WTC11 (cell line): Measurements from ENCODE around the gene LARGE1. TPM values are rescaled to one million over a fixed set of nuclear protein-coding genes. Genes with fewer than 3 reads are reported as not detected.

Experiments
- ATAC-seq: fragments of 200-7000 bp; cut with Tn5 transposase; 2 replicates; pipeline ENCODE4 v1.10.0; 2021; ENCODE audit warnings: mild to moderate bottlenecking, moderate library complexity
- CTCF ChIA-PET: fragments of 300-600 bp; sonication (Branson Sonifier 250); formaldehyde crosslinking; loops from one replicate; lab custom pipeline; 2021; ENCODE audit warnings: antibody characterized with exemption; lab: Charles Lee
- POLR2A ChIA-PET: fragments of 350-600 bp; sonication (Branson Sonifier 250); formaldehyde crosslinking; loops from one replicate; lab custom pipeline; 2021; ENCODE audit warnings: antibody characterized with exemption; lab: Charles Lee
- DNase-seq: peaks from one replicate; pipeline ENCODE4 v3.0.0; 2021; ENCODE audit warnings: low spot score
- H3K27ac Mint-ChIP-seq: 2 replicates; pipeline ENCODE4 v1.8.0; 2021; ENCODE audit warnings: mixed read lengths
- H3K27me3 Mint-ChIP-seq: 2 replicates; pipeline ENCODE4 v1.8.0; 2021; ENCODE audit warnings: low read depth, mild to moderate bottlenecking, moderate library complexity, mixed read lengths
- H3K36me3 Mint-ChIP-seq: 2 replicates; pipeline ENCODE4 v1.8.0; 2021; ENCODE audit warnings: mixed read lengths
- H3K4me1 Mint-ChIP-seq: 2 replicates; pipeline ENCODE4 v1.8.0; 2022; ENCODE audit warnings: mixed read lengths
- H3K4me3 Mint-ChIP-seq: 2 replicates; pipeline ENCODE4 v1.8.0; 2021; ENCODE audit warnings: mild to moderate bottlenecking, moderate library complexity, mixed read lengths
- H3K9me3 Mint-ChIP-seq: 2 replicates; pipeline ENCODE4 v1.8.0; 2021; ENCODE audit warnings: mixed read lengths
- ATF1 ChIP-seq: sonication (generic); formaldehyde crosslinking; IDR thresholded peaks from 2 replicates; pipeline ENCODE4 v1.8.1; 2023; ENCODE audit warnings: mild to moderate bottlenecking, moderate library complexity, missing genetic modification reagents
- ESRRA ChIP-seq: sonication (generic); formaldehyde crosslinking; IDR thresholded peaks from 2 replicates; pipeline ENCODE4 v1.8.1; 2022; ENCODE audit warnings: mild to moderate bottlenecking, missing genetic modification reagents, borderline replicate concordance
- GTF2I ChIP-seq: fragments of 250-450 bp; sonication (Bioruptor Pico); conservative IDR thresholded peaks from 2 replicates; pipeline ENCODE4 v1.4.0; 2021; ENCODE audit warnings: mild to moderate bottlenecking
- IRF2 ChIP-seq: sonication (generic); formaldehyde crosslinking; IDR thresholded peaks from 2 replicates; pipeline ENCODE4 v1.8.0; 2022; ENCODE audit warnings: low read depth, missing genetic modification reagents, borderline replicate concordance
- KAT7 ChIP-seq: sonication (generic); formaldehyde crosslinking; IDR thresholded peaks from 2 replicates; pipeline ENCODE4 v1.8.1; 2023; ENCODE audit warnings: missing genetic modification reagents, mild to moderate bottlenecking, borderline replicate concordance
- MXD4 ChIP-seq: fragments of 250-450 bp; sonication (Bioruptor Pico); IDR thresholded peaks from 2 replicates; pipeline ENCODE4 v1.8.0; 2021; ENCODE audit warnings: mild to moderate bottlenecking, moderate library complexity, borderline replicate concordance
- NFE2L1 ChIP-seq: sonication (generic); formaldehyde crosslinking; IDR thresholded peaks from 2 replicates; pipeline ENCODE4 v1.8.1; 2023; ENCODE audit warnings: missing genetic modification reagents
- SMAD3 ChIP-seq: sonication (generic); formaldehyde crosslinking; IDR thresholded peaks from 2 replicates; pipeline ENCODE4 v1.8.0; 2022; ENCODE audit warnings: missing genetic modification reagents, mild to moderate bottlenecking, borderline replicate concordance
- SOX15 ChIP-seq: fragments of 250-450 bp; sonication (Bioruptor Pico); IDR thresholded peaks from 2 replicates; pipeline ENCODE4 v1.9.0; 2021; ENCODE audit warnings: mild to moderate bottlenecking
- SP1 ChIP-seq: sonication (generic); formaldehyde crosslinking; conservative IDR thresholded peaks from 2 replicates; pipeline ENCODE4 v1.8.1; 2022; ENCODE audit warnings: missing genetic modification reagents
- TCF7 ChIP-seq: sonication (generic); formaldehyde crosslinking; IDR thresholded peaks from 2 replicates; pipeline ENCODE4 v1.8.0; 2022; ENCODE audit warnings: mild to moderate bottlenecking, low read depth, missing genetic modification reagents, moderate library complexity
- ZBTB21 ChIP-seq: sonication (generic); formaldehyde crosslinking; IDR thresholded peaks from 2 replicates; pipeline ENCODE4 v1.8.1; 2023; ENCODE audit warnings: mild to moderate bottlenecking, missing genetic modification reagents, borderline replicate concordance
- ZNF232 ChIP-seq: sonication (generic); formaldehyde crosslinking; IDR thresholded peaks from 2 replicates; pipeline ENCODE4 v1.8.0; 2022; ENCODE audit warnings: mild to moderate bottlenecking, missing genetic modification reagents
- total RNA-seq: library from RNA; stranded (reverse); gene quantifications from 3 replicates; pipeline ENCODE4 v1.2.3, GENCODE V29; 2021
- TF ChIP-seq, protein P1 (sequence below): sonication (generic); formaldehyde crosslinking; IDR thresholded peaks from 2 replicates; pipeline ENCODE4 v1.8.1; 2022; ENCODE audit warnings: mild to moderate bottlenecking, missing genetic modification reagents, moderate library complexity, borderline replicate concordance
- TF ChIP-seq, protein P2 (sequence below): fragments of 250-450 bp; sonication (Bioruptor Pico); conservative IDR thresholded peaks from 2 replicates; pipeline ENCODE4 v1.9.0; 2021; ENCODE audit warnings: mild to moderate bottlenecking
- TF ChIP-seq, protein P3 (sequence below): fragments of 250-450 bp; sonication (Bioruptor Pico); IDR thresholded peaks from 2 replicates; pipeline ENCODE4 v1.9.0; 2021; ENCODE audit warnings: moderate library complexity, mild to moderate bottlenecking, inconsistent platforms, borderline replicate concordance
- TF ChIP-seq, protein P4 (sequence below): fragments of 250-450 bp; sonication (Bioruptor Pico); IDR thresholded peaks from 2 replicates; pipeline ENCODE4 v1.9.0; 2021; ENCODE audit warnings: mild to moderate bottlenecking, borderline replicate concordance
- TF ChIP-seq, protein P5 (sequence below): sonication (generic); formaldehyde crosslinking; IDR thresholded peaks from 2 replicates; pipeline ENCODE4 v1.8.0; 2022; ENCODE audit warnings: mild to moderate bottlenecking, missing genetic modification reagents
- TF ChIP-seq, protein P6 (sequence below): sonication (generic); formaldehyde crosslinking; conservative IDR thresholded peaks from 2 replicates; pipeline ENCODE4 v1.8.1; 2023; ENCODE audit warnings: mild to moderate bottlenecking, low read depth, missing genetic modification reagents, moderate library complexity

LARGE1 gene
- total RNA-seq, 1 experiment from 2014 or later: 72.6 TPM

DNA sequence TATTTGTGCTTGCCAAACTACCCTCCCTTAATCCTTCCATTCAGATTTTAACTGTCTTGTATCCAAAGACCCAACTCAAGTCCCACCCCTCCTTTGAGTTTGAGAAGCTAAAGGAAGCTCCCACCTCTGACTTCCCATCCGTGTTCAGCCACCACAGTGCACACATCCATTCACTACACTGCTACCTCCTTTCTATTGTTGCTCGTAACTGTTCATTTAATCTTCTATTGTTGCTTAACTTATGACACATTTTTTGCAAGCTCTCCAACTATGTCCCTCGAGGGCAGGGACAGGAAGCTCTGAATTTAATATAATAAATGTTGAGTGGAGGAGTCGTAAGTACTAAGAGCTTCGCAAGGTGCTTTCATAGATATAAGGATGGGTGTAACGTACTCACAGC lies 10.4 kb downstream of the LARGE1 start (continued):
- no peak for TF ChIP-seq TCF7 (CRISPR knock-in tag)
- TF ChIP-seq, protein P1, sequence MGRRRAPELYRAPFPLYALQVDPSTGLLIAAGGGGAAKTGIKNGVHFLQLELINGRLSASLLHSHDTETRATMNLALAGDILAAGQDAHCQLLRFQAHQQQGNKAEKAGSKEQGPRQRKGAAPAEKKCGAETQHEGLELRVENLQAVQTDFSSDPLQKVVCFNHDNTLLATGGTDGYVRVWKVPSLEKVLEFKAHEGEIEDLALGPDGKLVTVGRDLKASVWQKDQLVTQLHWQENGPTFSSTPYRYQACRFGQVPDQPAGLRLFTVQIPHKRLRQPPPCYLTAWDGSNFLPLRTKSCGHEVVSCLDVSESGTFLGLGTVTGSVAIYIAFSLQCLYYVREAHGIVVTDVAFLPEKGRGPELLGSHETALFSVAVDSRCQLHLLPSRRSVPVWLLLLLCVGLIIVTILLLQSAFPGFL: no peak

DNA sequence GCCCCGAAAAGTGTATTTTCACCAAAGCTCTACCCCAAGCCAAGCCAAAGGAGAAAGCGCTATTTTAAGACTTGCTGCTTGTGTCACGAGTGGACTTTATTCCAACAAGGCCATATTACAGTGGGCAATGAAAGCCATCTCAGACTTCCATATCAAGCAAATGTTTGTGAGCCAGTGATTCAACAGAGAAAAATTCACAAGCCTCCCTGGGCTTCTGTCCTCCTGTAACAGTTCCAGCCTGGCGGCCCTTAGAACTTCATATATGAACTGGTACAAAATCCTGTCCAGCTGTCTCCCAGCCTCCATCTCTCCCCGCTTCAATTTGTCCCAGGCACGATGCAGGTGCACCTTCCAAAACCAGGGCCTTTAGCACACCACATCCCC lies 11.2 kb downstream of the LARGE1 start:
- Mint-ChIP-seq H3K9me3 (no peaks in the 10 kb centered on the region), H3K4me1 (peaks cover 75% of the 10 kb centered on the region), H3K27ac (no peak overlapping the region), H3K27me3 (no peaks in the 10 kb centered on the region), H3K36me3 (peaks cover 13% of the 10 kb centered on the region), H3K4me3 (no peak overlapping the region)
- CTCF ChIA-PET: interaction anchor here (0.9 to 1.3 kb wide), 2 partner anchors 9 to 10 kb away, joined by 3 read pairs; no protein-coding TSS in a partner anchor
- DNase-seq (no peak), ATAC-seq (no peak)
- POLR2A ChIA-PET: no interaction called here
- TF ChIP-seq SOX15 (CRISPR knock-in tag) (no peak), IRF2 (no peak), SMAD3 (CRISPR knock-in tag) (no peak), ZNF232 (CRISPR knock-in tag) (no peak), NFE2L1 (CRISPR knock-in tag) (no peak), ESRRA (no peak), KAT7 (CRISPR knock-in tag) (no peak), ZBTB21 (CRISPR knock-in tag) (no peak), ATF1 (CRISPR knock-in tag) (no peak), SP1 (CRISPR knock-in tag) (no peak), MXD4 (CRISPR knock-in tag) (no peak), GTF2I (CRISPR knock-in tag) (no peak)
- TF ChIP-seq, protein P2, sequence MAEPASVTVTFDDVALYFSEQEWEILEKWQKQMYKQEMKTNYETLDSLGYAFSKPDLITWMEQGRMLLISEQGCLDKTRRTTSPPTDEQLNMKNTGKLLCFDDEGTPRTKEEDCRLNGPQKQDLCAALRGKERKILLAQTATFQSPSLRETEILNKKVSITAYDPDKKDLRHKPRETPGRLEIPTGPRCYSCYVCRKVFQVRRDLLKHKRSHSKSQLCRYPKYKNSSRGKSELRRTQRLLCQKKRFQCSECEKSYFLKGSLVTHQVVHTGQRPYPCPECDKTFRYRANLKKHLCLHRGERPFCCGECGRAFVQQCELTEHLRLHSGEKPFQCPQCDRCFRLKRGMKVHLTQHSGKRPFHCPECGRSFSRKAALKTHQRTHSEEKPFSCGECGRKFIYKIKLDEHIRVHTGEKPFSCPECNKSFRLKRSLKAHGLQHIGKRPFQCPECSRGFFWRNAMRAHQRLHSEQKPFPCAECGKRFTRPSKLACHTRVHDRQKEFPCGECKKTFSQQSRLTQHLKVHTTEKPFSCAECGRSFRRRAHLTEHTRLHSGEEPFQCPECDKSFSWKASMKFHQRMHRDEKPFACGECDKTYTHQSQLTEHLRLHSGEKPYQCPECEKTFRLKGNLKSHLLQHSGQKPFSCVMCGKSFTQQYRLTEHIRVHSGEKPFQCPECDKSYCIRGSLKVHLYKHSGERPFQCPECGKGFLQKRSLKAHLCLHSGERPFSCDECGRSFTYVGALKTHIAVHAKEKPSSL (CRISPR knock-in tag): no peak
- TF ChIP-seq, protein P3, sequence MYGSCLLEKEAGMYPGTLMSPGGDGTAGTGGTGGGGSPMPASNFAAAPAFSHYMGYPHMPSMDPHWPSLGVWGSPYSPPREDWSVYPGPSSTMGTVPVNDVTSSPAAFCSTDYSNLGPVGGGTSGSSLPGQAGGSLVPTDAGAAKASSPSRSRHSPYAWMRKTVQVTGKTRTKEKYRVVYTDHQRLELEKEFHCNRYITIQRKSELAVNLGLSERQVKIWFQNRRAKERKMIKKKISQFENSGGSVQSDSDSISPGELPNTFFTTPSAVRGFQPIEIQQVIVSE: no peak

DNA sequence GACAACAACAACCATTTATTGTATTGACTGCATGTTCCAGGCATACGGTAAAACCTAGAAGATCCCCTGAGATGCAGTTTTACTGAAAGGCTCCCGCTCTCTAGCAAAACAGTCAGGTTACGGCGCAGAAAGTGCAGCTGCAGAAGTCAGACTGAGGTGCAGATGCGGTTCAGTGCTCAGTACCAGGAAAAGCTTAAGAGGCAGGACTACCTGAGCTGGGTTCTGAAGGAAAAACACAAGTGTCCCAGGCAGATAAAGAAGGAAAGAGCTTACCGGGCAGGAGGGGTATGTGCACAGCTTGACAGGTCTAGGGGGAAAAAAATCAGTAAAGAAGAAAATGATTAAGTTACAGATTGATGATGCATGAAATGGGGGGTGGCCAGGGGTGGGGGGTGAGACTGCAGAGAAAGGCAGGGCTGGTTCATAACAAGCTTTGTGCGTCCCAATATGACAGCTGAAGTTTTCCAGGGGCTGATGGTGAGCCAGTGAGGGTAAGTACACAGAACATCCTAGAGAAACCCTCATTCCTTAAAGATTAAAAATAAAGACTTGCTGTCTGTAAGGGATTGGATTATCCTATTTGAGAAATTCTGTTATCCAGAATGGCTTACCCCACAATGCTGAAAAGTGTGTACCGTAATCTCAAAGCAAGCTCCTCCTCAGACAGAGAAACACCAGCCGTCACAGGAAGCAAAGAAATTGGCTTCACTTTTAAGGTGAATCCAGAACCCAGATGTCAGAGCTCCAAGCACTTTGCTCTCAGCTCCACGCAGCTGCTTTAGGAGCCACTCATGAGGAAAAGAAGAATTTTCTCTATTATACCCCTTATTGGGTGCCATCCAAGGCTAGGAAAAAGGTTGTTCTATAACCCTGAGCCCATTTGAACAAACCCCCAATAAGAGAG lies 11.9 kb downstream of the LARGE1 start:
- H3K4me3 Mint-ChIP-seq: no peak overlapping the region
- no peaks in the 10 kb centered on the region for H3K9me3 Mint-ChIP-seq
- ChIA-PET POLR2A (interaction anchor here (0.6 to 0.7 kb wide), 2 partner anchors 11 to 23 kb away, joined by 3 to 4 read pairs; no protein-coding TSS in a partner anchor), CTCF (interaction anchor here (1.3 kb wide), 1 partner anchor 10 kb away, joined by 3 read pairs; no protein-coding TSS in a partner anchor)
- peak overlapping the region; percentile 28 for H3K27ac Mint-ChIP-seq
- H3K27me3 Mint-ChIP-seq: no peaks in the 10 kb centered on the region
- ATAC-seq (no peak), DNase-seq (no peak)
- H3K36me3 Mint-ChIP-seq: peaks cover 13% of the 10 kb centered on the region
- peaks cover 72% of the 10 kb centered on the region for H3K4me1 Mint-ChIP-seq
- TF ChIP-seq, protein P4, sequence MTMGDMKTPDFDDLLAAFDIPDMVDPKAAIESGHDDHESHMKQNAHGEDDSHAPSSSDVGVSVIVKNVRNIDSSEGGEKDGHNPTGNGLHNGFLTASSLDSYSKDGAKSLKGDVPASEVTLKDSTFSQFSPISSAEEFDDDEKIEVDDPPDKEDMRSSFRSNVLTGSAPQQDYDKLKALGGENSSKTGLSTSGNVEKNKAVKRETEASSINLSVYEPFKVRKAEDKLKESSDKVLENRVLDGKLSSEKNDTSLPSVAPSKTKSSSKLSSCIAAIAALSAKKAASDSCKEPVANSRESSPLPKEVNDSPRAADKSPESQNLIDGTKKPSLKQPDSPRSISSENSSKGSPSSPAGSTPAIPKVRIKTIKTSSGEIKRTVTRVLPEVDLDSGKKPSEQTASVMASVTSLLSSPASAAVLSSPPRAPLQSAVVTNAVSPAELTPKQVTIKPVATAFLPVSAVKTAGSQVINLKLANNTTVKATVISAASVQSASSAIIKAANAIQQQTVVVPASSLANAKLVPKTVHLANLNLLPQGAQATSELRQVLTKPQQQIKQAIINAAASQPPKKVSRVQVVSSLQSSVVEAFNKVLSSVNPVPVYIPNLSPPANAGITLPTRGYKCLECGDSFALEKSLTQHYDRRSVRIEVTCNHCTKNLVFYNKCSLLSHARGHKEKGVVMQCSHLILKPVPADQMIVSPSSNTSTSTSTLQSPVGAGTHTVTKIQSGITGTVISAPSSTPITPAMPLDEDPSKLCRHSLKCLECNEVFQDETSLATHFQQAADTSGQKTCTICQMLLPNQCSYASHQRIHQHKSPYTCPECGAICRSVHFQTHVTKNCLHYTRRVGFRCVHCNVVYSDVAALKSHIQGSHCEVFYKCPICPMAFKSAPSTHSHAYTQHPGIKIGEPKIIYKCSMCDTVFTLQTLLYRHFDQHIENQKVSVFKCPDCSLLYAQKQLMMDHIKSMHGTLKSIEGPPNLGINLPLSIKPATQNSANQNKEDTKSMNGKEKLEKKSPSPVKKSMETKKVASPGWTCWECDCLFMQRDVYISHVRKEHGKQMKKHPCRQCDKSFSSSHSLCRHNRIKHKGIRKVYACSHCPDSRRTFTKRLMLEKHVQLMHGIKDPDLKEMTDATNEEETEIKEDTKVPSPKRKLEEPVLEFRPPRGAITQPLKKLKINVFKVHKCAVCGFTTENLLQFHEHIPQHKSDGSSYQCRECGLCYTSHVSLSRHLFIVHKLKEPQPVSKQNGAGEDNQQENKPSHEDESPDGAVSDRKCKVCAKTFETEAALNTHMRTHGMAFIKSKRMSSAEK: no peak
- TF ChIP-seq, protein P5, sequence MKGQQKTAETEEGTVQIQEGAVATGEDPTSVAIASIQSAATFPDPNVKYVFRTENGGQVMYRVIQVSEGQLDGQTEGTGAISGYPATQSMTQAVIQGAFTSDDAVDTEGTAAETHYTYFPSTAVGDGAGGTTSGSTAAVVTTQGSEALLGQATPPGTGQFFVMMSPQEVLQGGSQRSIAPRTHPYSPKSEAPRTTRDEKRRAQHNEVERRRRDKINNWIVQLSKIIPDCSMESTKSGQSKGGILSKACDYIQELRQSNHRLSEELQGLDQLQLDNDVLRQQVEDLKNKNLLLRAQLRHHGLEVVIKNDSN (CRISPR knock-in tag): no peak
- TF ChIP-seq, protein P6, sequence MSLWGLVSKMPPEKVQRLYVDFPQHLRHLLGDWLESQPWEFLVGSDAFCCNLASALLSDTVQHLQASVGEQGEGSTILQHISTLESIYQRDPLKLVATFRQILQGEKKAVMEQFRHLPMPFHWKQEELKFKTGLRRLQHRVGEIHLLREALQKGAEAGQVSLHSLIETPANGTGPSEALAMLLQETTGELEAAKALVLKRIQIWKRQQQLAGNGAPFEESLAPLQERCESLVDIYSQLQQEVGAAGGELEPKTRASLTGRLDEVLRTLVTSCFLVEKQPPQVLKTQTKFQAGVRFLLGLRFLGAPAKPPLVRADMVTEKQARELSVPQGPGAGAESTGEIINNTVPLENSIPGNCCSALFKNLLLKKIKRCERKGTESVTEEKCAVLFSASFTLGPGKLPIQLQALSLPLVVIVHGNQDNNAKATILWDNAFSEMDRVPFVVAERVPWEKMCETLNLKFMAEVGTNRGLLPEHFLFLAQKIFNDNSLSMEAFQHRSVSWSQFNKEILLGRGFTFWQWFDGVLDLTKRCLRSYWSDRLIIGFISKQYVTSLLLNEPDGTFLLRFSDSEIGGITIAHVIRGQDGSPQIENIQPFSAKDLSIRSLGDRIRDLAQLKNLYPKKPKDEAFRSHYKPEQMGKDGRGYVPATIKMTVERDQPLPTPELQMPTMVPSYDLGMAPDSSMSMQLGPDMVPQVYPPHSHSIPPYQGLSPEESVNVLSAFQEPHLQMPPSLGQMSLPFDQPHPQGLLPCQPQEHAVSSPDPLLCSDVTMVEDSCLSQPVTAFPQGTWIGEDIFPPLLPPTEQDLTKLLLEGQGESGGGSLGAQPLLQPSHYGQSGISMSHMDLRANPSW (CRISPR knock-in tag): no peak
- TF ChIP-seq, protein P3: no peak
